ENCODE data around the gene CALU. TPM values are rescaled to one million over a fixed set of nuclear protein-coding genes. Genes with fewer than 3 reads are reported as not detected.
A peak's percentile ranks its signal among the peaks of the same experiment; 100 is the strongest.

CALU gene
- polyA plus RNA-seq, 4 donors, result 6.0 to 75.3 (median 23.9) TPM

GRCh38 chr7:128726737-128727072, 12.5 kb upstream of the CALU start:
- FAIRE-seq, result no peak
- H3K4me3 ChIP-seq (ENCODE audit: low read depth in 1 of 3, low read length in 3 of 3), result no peak overlapping the region
- no peak overlapping the region for H3K27ac ChIP-seq (ENCODE audit: low read depth in 1 of 3, low read length in 2 of 3)
- no peaks in the 10 kb centered on the region for H3K4me1 ChIP-seq (ENCODE audit: control insufficient read depth in 3 of 3, insufficient read depth in 2 of 3, low read depth in 1 of 3, low read length in 2 of 3)
- WGBS, 3 donors, result 17 to 46% (median 38%) methylated on average over 1 of the region's 1 CpG
- no peaks in the 10 kb centered on the region for H3K36me3 ChIP-seq (ENCODE audit: control insufficient read depth in 3 of 3, insufficient read depth in 2 of 3, low read depth in 1 of 3, low read length in 3 of 3)
- no peak for DNase-seq
- H3K9me3 ChIP-seq (ENCODE audit: control insufficient read depth in 2 of 2, insufficient read depth in 1 of 2, low read depth in 1 of 2, low read length in 1 of 2), result no peaks in the 10 kb centered on the region
- peaks cover 0 to 21% (median 0%) of the 10 kb centered on the region in 3 donors for H3K27me3 ChIP-seq (ENCODE audit: control insufficient read depth in 3 of 3, insufficient read depth in 3 of 3, low read length in 3 of 3)

- Histone ChIP-seq H3K9me3 (ENCODE audit: control insufficient read depth in 2 of 2, insufficient read depth in 1 of 2, low read depth in 1 of 2, low read length in 1 of 2) (no peaks in the 10 kb centered on the region), H3K36me3 (ENCODE audit: control insufficient read depth in 3 of 3, insufficient read depth in 2 of 3, low read depth in 1 of 3, low read length in 3 of 3) (no peaks in the 10 kb centered on the region), H3K27ac (ENCODE audit: low read depth in 1 of 3, low read length in 2 of 3) (no peak overlapping the region), H3K4me3 (ENCODE audit: low read depth in 1 of 3, low read length in 3 of 3) (no peak overlapping the region), H3K4me1 (ENCODE audit: control insufficient read depth in 3 of 3, insufficient read depth in 2 of 3, low read depth in 1 of 3, low read length in 2 of 3) (no peaks in the 10 kb centered on the region), H3K27me3 (ENCODE audit: control insufficient read depth in 3 of 3, insufficient read depth in 3 of 3, low read length in 3 of 3) (peaks cover 0 to 22% (median 0%) of the 10 kb centered on the region in 3 donors)
- DNase-seq (no peak), FAIRE-seq (no peak)
- WGBS, 3 donors, result 91 to 94% (median 93%) methylated on average over 4 of the region's 4 CpGs
Observed at GRCh38 chr7:128727239-128727638, 11.9 kb upstream of the CALU start.

GRCh38 chr7:128728598-128728997, 10.6 kb upstream of the CALU start:
- Histone ChIP-seq H3K4me3 (ENCODE audit: low read depth in 1 of 3, low read length in 3 of 3) (no peak overlapping the region), H3K4me1 (ENCODE audit: control insufficient read depth in 3 of 3, insufficient read depth in 2 of 3, low read depth in 1 of 3, low read length in 2 of 3) (no peaks in the 10 kb centered on the region), H3K9me3 (ENCODE audit: control insufficient read depth in 2 of 2, insufficient read depth in 1 of 2, low read depth in 1 of 2, low read length in 1 of 2) (no peaks in the 10 kb centered on the region), H3K27me3 (ENCODE audit: control insufficient read depth in 3 of 3, insufficient read depth in 3 of 3, low read length in 3 of 3) (peaks cover 0 to 20% (median 0%) of the 10 kb centered on the region in 3 donors), H3K27ac (ENCODE audit: low read depth in 1 of 3, low read length in 2 of 3) (no peak overlapping the region), H3K36me3 (ENCODE audit: control insufficient read depth in 3 of 3, insufficient read depth in 2 of 3, low read depth in 1 of 3, low read length in 3 of 3) (no peaks in the 10 kb centered on the region)
- FAIRE-seq (no peak), DNase-seq (no peak)
- WGBS, 3 donors, result 54 to 61% (median 56%) methylated on average over 2 of the region's 2 CpGs

GRCh38 chr7:128729494-128729893, 9.7 kb upstream of the CALU start:
- DNase-seq (peak in 1 of 2 donors; percentile 12), FAIRE-seq (no peak)
- Histone ChIP-seq H3K4me3 (ENCODE audit: low read depth in 1 of 3, low read length in 3 of 3) (no peak overlapping the region), H3K4me1 (ENCODE audit: control insufficient read depth in 3 of 3, insufficient read depth in 2 of 3, low read depth in 1 of 3, low read length in 2 of 3) (no peaks in the 10 kb centered on the region), H3K9me3 (ENCODE audit: control insufficient read depth in 2 of 2, insufficient read depth in 1 of 2, low read depth in 1 of 2, low read length in 1 of 2) (no peaks in the 10 kb centered on the region), H3K36me3 (ENCODE audit: control insufficient read depth in 3 of 3, insufficient read depth in 2 of 3, low read depth in 1 of 3, low read length in 3 of 3) (no peaks in the 10 kb centered on the region), H3K27ac (ENCODE audit: low read depth in 1 of 3, low read length in 2 of 3) (no peak overlapping the region), H3K27me3 (ENCODE audit: control insufficient read depth in 3 of 3, insufficient read depth in 3 of 3, low read length in 3 of 3) (peaks cover 0 to 20% (median 0%) of the 10 kb centered on the region in 3 donors)
- 45 to 81% (median 64%) methylated on average over 4 of the region's 4 CpGs for WGBS, 3 donors

- Histone ChIP-seq H3K36me3 (ENCODE audit: control insufficient read depth in 3 of 3, insufficient read depth in 2 of 3, low read depth in 1 of 3, low read length in 3 of 3) (no peaks in the 10 kb centered on the region), H3K4me1 (ENCODE audit: control insufficient read depth in 3 of 3, insufficient read depth in 2 of 3, low read depth in 1 of 3, low read length in 2 of 3) (no peaks in the 10 kb centered on the region), H3K4me3 (ENCODE audit: low read depth in 1 of 3, low read length in 3 of 3) (no peak overlapping the region), H3K9me3 (ENCODE audit: control insufficient read depth in 2 of 2, insufficient read depth in 1 of 2, low read depth in 1 of 2, low read length in 1 of 2) (no peaks in the 10 kb centered on the region), H3K27ac (ENCODE audit: low read depth in 1 of 3, low read length in 2 of 3) (no peak overlapping the region), H3K27me3 (ENCODE audit: control insufficient read depth in 3 of 3, insufficient read depth in 3 of 3, low read length in 3 of 3) (peaks cover 0 to 12% (median 0%) of the 10 kb centered on the region in 3 donors)
- no peak for DNase-seq
- no peak for FAIRE-seq
- 84 to 87% (median 85%) methylated on average over 8 of the region's 8 CpGs for WGBS, 3 donors
Observed at GRCh38 chr7:128731184-128731583, 8.0 kb upstream of the CALU start.

- Histone ChIP-seq H3K27ac (ENCODE audit: low read depth in 1 of 3, low read length in 2 of 3) (no peak overlapping the region), H3K4me1 (ENCODE audit: control insufficient read depth in 3 of 3, insufficient read depth in 2 of 3, low read depth in 1 of 3, low read length in 2 of 3) (peaks cover 0 to under 1% (median 0%) of the 10 kb centered on the region in 3 donors), H3K27me3 (ENCODE audit: control insufficient read depth in 3 of 3, insufficient read depth in 3 of 3, low read length in 3 of 3) (peaks cover 0 to 8% (median 0%) of the 10 kb centered on the region in 3 donors), H3K4me3 (ENCODE audit: low read depth in 1 of 3, low read length in 3 of 3) (no peak overlapping the region), H3K36me3 (ENCODE audit: control insufficient read depth in 3 of 3, insufficient read depth in 2 of 3, low read depth in 1 of 3, low read length in 3 of 3) (no peaks in the 10 kb centered on the region), H3K9me3 (ENCODE audit: control insufficient read depth in 2 of 2, insufficient read depth in 1 of 2, low read depth in 1 of 2, low read length in 1 of 2) (no peaks in the 10 kb centered on the region)
- FAIRE-seq (no peak), DNase-seq (no peak)
- WGBS, 3 donors, result 57 to 68% (median 65%) methylated on average over 2 of the region's 2 CpGs
Observed at GRCh38 chr7:128732521-128733277, 6.5 kb upstream of the CALU start.

GRCh38 chr7:128733278-128733645, 5.9 kb upstream of the CALU start:
- 51 to 81% (median 66%) methylated on average over 2 of the region's 2 CpGs for WGBS, 3 donors

GRCh38 chr7:128734890-128735289, 4.3 kb upstream of the CALU start:
- Histone ChIP-seq H3K27me3 (ENCODE audit: control insufficient read depth in 3 of 3, insufficient read depth in 3 of 3, low read length in 3 of 3) (peaks cover 0 to 8% (median 0%) of the 10 kb centered on the region in 3 donors), H3K36me3 (ENCODE audit: control insufficient read depth in 3 of 3, insufficient read depth in 2 of 3, low read depth in 1 of 3, low read length in 3 of 3) (no peaks in the 10 kb centered on the region), H3K4me3 (ENCODE audit: low read depth in 1 of 3, low read length in 3 of 3) (no peak overlapping the region), H3K9me3 (ENCODE audit: control insufficient read depth in 2 of 2, insufficient read depth in 1 of 2, low read depth in 1 of 2, low read length in 1 of 2) (no peaks in the 10 kb centered on the region), H3K4me1 (ENCODE audit: control insufficient read depth in 3 of 3, insufficient read depth in 2 of 3, low read depth in 1 of 3, low read length in 2 of 3) (peaks cover 0 to 9% (median 0%) of the 10 kb centered on the region in 3 donors), H3K27ac (ENCODE audit: low read depth in 1 of 3, low read length in 2 of 3) (no peak overlapping the region)
- FAIRE-seq (no peak), DNase-seq (no peak)
- WGBS, 3 donors, result 93 to 100% (median 97%) methylated on average over 1 of the region's 1 CpG

More at GRCh38 chr7:128733278-128733645, 5.9 kb upstream of the CALU start:
- Histone ChIP-seq H3K27me3 (ENCODE audit: control insufficient read depth in 3 of 3, insufficient read depth in 3 of 3, low read length in 3 of 3) (peaks cover 0 to 8% (median 0%) of the 10 kb centered on the region in 3 donors), H3K9me3 (ENCODE audit: control insufficient read depth in 2 of 2, insufficient read depth in 1 of 2, low read depth in 1 of 2, low read length in 1 of 2) (no peaks in the 10 kb centered on the region), H3K27ac (ENCODE audit: low read depth in 1 of 3, low read length in 2 of 3) (no peak overlapping the region), H3K36me3 (ENCODE audit: control insufficient read depth in 3 of 3, insufficient read depth in 2 of 3, low read depth in 1 of 3, low read length in 3 of 3) (no peaks in the 10 kb centered on the region), H3K4me1 (ENCODE audit: control insufficient read depth in 3 of 3, insufficient read depth in 2 of 3, low read depth in 1 of 3, low read length in 2 of 3) (peaks cover 0 to 5% (median 0%) of the 10 kb centered on the region in 3 donors), H3K4me3 (ENCODE audit: low read depth in 1 of 3, low read length in 3 of 3) (no peak overlapping the region)
- no peak for FAIRE-seq
- no peak for DNase-seq

GRCh38 chr7:128735436-128735835, 3.7 kb upstream of the CALU start:
- Histone ChIP-seq H3K27ac (ENCODE audit: low read depth in 1 of 3, low read length in 2 of 3) (no peak overlapping the region), H3K4me1 (ENCODE audit: control insufficient read depth in 3 of 3, insufficient read depth in 2 of 3, low read depth in 1 of 3, low read length in 2 of 3) (peaks cover 0 to 12% (median 5%) of the 10 kb centered on the region in 3 donors), H3K36me3 (ENCODE audit: control insufficient read depth in 3 of 3, insufficient read depth in 2 of 3, low read depth in 1 of 3, low read length in 3 of 3) (no peaks in the 10 kb centered on the region), H3K9me3 (ENCODE audit: control insufficient read depth in 2 of 2, insufficient read depth in 1 of 2, low read depth in 1 of 2, low read length in 1 of 2) (no peaks in the 10 kb centered on the region), H3K27me3 (ENCODE audit: control insufficient read depth in 3 of 3, insufficient read depth in 3 of 3, low read length in 3 of 3) (peaks cover 0 to 8% (median 0%) of the 10 kb centered on the region in 3 donors), H3K4me3 (ENCODE audit: low read depth in 1 of 3, low read length in 3 of 3) (no peak overlapping the region)
- no peak for DNase-seq
- WGBS, 3 donors, result 89 to 93% (median 89%) methylated on average over 5 of the region's 5 CpGs
- no peak for FAIRE-seq

Measured in small intestine (tissue), 7 donors.